ENCODE results near the gene GHR. TPM values are rescaled to one million over a fixed set of nuclear protein-coding genes. Genes with fewer than 3 reads are reported as not detected.

Gene GHR
- total RNA-seq, 4 donors from 2014 or later = 0.40 to 11.6 (median 7.6) TPM

DNA sequence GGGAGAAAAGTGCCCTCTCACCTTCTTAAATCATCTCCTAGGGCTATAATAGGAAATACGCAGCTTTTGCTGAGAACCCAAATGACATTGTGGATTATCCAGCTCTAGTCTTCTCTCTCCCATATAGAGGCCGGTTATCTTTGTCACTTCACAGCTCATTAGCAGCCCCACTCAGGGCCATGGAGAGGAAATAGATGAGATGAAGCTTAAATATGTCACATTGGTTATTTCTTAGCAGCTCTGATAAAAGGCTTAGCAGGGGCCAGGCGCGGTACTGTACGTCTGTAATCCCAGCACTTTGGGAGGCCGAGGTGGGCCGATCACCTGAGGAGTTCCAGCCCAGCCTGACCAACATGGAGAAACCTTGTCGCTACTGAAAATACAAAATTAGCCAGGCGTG lies 90.0 kb downstream of the GHR start:
- no peak for DNase-seq
- Histone ChIP-seq H3K4me3 (no peak overlapping the region), H3K27ac (no peak overlapping the region), H3K4me1 (peaks cover 8 to 38% (median 22%) of the 10 kb centered on the region in 4 donors), H3K36me3 (no peaks in the 10 kb centered on the region), H3K27me3 (no peaks in the 10 kb centered on the region), H3K9me3 (no peaks in the 10 kb centered on the region)
- intact Hi-C loops (cut with DNase I; ENCODE audit: low total_unique reads) (no loop called here), in situ Hi-C loops (cut with MboI; ENCODE audit: low pct_ligation_motif_present in 1 of 4, low pct_unique_long_range_greater_than_20kb in 1 of 4, low sequenced_read_pairs in 3 of 4) (no loop called here)
- no peak for TF ChIP-seq EP300 (IDR thresholded peaks at IDR 0.05; ENCODE audit: low read depth)
- TF ChIP-seq, protein P1, sequence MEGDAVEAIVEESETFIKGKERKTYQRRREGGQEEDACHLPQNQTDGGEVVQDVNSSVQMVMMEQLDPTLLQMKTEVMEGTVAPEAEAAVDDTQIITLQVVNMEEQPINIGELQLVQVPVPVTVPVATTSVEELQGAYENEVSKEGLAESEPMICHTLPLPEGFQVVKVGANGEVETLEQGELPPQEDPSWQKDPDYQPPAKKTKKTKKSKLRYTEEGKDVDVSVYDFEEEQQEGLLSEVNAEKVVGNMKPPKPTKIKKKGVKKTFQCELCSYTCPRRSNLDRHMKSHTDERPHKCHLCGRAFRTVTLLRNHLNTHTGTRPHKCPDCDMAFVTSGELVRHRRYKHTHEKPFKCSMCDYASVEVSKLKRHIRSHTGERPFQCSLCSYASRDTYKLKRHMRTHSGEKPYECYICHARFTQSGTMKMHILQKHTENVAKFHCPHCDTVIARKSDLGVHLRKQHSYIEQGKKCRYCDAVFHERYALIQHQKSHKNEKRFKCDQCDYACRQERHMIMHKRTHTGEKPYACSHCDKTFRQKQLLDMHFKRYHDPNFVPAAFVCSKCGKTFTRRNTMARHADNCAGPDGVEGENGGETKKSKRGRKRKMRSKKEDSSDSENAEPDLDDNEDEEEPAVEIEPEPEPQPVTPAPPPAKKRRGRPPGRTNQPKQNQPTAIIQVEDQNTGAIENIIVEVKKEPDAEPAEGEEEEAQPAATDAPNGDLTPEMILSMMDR (IDR thresholded peaks at IDR 0.05) = no peak
- no peak for TF ChIP-seq POLR2A (IDR thresholded peaks at IDR 0.05)
- TF ChIP-seq POLR2AphosphoS5 (IDR thresholded peaks at IDR 0.05) = no peak
- 96 to 98% methylated on average over 9 of the region's 9 CpGs for WGBS, 2 donors (ENCODE audit: low coverage in 1 of 2)

DNA sequence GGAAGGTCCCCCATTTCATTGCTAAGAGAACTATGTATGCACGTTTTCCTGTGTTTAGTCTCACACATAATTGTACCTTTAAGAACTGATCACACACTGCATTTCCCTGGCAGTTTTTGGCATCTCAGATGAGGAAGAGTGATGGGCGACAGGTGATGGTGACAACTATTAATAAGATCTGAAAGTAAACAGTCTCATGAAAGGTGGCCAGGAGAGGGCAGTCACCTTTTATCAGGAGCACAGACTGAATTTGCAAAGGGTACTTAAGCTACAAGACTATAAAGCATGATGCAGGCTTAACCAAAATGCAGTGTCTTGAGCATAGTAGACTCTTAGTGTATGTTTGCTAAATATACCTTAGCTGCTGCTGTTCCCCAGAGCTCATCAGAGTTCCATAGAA lies 91.5 kb downstream of the GHR start:
- intact Hi-C loops (cut with DNase I; ENCODE audit: low total_unique reads) (no loop called here), in situ Hi-C loops (cut with MboI; ENCODE audit: low pct_ligation_motif_present in 1 of 4, low pct_unique_long_range_greater_than_20kb in 1 of 4, low sequenced_read_pairs in 3 of 4) (no loop called here)
- Histone ChIP-seq H3K4me3 (no peak overlapping the region), H3K36me3 (no peaks in the 10 kb centered on the region), H3K9me3 (no peaks in the 10 kb centered on the region), H3K27ac (peak overlapping the region in 1 of 4 donors; percentile 53), H3K4me1 (peaks cover 8 to 53% (median 24%) of the 10 kb centered on the region in 4 donors), H3K27me3 (no peaks in the 10 kb centered on the region)
- DNase-seq = no peak
- TF ChIP-seq POLR2AphosphoS5 (IDR thresholded peaks at IDR 0.05) (no peak), EP300 (IDR thresholded peaks at IDR 0.05; ENCODE audit: low read depth) (no peak), POLR2A (IDR thresholded peaks at IDR 0.05) (no peak)
- TF ChIP-seq, protein P1 (IDR thresholded peaks at IDR 0.05) = peak in 2 of 5 experiments; percentile 23 to 27
- WGBS, 2 donors (ENCODE audit: low coverage in 1 of 2) = 49 to 50% methylated on average over 2 of the region's 2 CpGs

DNA sequence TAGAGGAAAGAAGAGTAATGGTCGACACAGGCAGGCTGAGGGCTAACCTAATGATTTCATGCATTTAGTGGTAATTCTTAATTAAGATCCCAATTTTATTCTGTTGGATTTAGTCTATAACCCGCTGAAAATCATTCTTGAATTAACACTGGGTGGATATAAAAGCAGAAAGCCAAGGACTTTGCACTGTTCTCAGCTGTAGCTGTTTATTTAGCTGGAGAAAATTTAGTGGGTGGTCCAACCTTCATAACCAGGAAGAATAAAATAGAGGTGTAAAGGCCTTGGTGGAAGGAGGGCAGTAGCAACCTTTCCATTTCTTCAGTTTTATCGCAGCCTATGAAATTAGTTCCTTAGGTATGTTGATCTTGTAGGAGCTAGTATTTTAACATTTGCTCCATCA lies 92.3 kb downstream of the GHR start:
- DNase-seq = no peak
- Histone ChIP-seq H3K9me3 (no peaks in the 10 kb centered on the region), H3K4me3 (no peak overlapping the region), H3K27ac (peak overlapping the region in 1 of 4 donors; percentile 53), H3K36me3 (no peaks in the 10 kb centered on the region), H3K27me3 (no peaks in the 10 kb centered on the region), H3K4me1 (peaks cover 8 to 59% (median 27%) of the 10 kb centered on the region in 4 donors)
- intact Hi-C loops (cut with DNase I; ENCODE audit: low total_unique reads) (no loop called here), in situ Hi-C loops (cut with MboI; ENCODE audit: low pct_ligation_motif_present in 1 of 4, low pct_unique_long_range_greater_than_20kb in 1 of 4, low sequenced_read_pairs in 3 of 4) (no loop called here)
- TF ChIP-seq, protein P1 (IDR thresholded peaks at IDR 0.05) = no peak
- TF ChIP-seq EP300 (IDR thresholded peaks at IDR 0.05; ENCODE audit: low read depth) (no peak), POLR2A (IDR thresholded peaks at IDR 0.05) (no peak), POLR2AphosphoS5 (IDR thresholded peaks at IDR 0.05) (no peak)
- WGBS, 2 donors (ENCODE audit: low coverage in 1 of 2) = 67 to 68% methylated on average over 3 of the region's 3 CpGs

DNA sequence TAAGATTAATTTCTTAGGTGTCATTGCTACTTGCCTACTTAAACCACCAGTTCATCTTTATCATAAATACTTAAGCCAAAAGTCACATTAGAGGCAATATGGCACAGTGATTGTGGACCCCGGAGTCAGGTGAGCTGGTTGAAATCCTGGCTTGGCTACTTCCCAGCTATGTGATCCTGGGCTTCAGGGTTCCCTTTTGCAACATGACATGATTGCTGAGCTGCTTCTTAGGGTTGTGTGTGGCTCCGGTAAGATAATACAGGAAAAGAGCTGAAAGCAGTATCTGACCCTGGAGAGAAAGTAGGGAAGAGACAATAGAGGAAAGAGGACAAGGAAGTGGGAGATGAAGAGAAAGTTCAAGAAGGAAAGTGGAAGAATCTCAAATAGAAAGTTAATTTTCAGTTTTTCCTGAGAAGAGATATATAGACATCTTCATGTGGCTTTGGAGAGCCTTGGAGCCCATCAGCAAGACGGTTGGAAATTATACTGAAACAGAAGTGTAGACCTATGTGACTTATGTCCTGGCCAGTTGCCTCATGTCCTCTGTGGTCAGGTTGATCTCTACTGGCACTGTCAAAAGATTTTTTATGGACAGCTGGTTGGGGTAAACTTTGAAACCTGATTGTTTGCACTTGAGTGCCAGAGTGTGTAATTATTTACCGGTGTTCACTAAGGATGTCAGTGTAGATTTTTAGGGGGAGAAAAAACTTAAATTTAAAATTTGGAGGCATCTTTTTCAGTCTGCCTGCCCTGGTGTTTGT lies 93.2 kb downstream of the GHR start:
- Histone ChIP-seq H3K27me3 (no peaks in the 10 kb centered on the region), H3K9me3 (no peaks in the 10 kb centered on the region), H3K27ac (peak overlapping the region; percentile 42 to 53 (median 48)), H3K4me1 (peaks cover 8 to 69% (median 35%) of the 10 kb centered on the region in 4 donors), H3K4me3 (no peak overlapping the region), H3K36me3 (no peaks in the 10 kb centered on the region)
- intact Hi-C loops (cut with DNase I; ENCODE audit: low total_unique reads) (no loop called here), in situ Hi-C loops (cut with MboI; ENCODE audit: low pct_ligation_motif_present in 1 of 4, low pct_unique_long_range_greater_than_20kb in 1 of 4, low sequenced_read_pairs in 3 of 4) (no loop called here)
- DNase-seq = no peak
- 53 to 55% methylated on average over 3 to 4 of the region's 4 CpGs for WGBS, 2 donors (ENCODE audit: low coverage in 1 of 2)
- TF ChIP-seq EP300 (IDR thresholded peaks at IDR 0.05; ENCODE audit: low read depth) (no peak), POLR2AphosphoS5 (IDR thresholded peaks at IDR 0.05) (no peak), POLR2A (IDR thresholded peaks at IDR 0.05) (no peak)
- TF ChIP-seq, protein P1 (IDR thresholded peaks at IDR 0.05) = no peak
